ENCODE measurements around the gene VIPR1. TPM values are rescaled to one million over a fixed set of nuclear protein-coding genes. Genes with fewer than 3 reads are reported as not detected.

The VIPR1 gene
- total RNA-seq, 1 experiment from 2014 or later, result 0.41 TPM

- ChIA-PET CTCF (interaction anchor here (0.6 kb wide), 1 partner anchor 1757 kb away, joined by 3 read pairs; the partner anchor contains the start of gene TCAIM), POLR2A (no interaction called here)
- H3K36me3 ChIP-seq (ENCODE audit: control insufficient read depth, insufficient read depth, low read length), result peaks cover 10% of the 10 kb centered on the region; the same call in 1 of the 2 replicates
- peak overlapping the region; percentile 85 for H3K4me3 ChIP-seq (ENCODE audit: low read depth in 2 of 2, low read length in 2 of 2)
- no peaks in the 10 kb centered on the region for H3K27me3 ChIP-seq (ENCODE audit: control insufficient read depth, insufficient read depth, low read length)
- H3K9me3 ChIP-seq (ENCODE audit: control insufficient read depth, insufficient read depth, low read depth, low read length), result peaks cover 3% of the 10 kb centered on the region; the same call in 1 of the 2 replicates
- no TSS peak for BruUV-seq (replicated peaks)
- peaks cover 18% of the 10 kb centered on the region for H3K4me1 ChIP-seq (ENCODE audit: control insufficient read depth, insufficient read depth, low read length)
- DNase-seq (ENCODE audit: low read depth, low spot score) (no peak), ATAC-seq (no peak)
- intact Hi-C loops (cut with micrococcal nuclease; ENCODE audit: unreplicated experiment) (no loop called here), in situ Hi-C loops (cut with HindIII; ENCODE audit: low pct_unique_long_range_greater_than_20kb, low sequenced_read_pairs) (no loop called here)
- TF ChIP-seq, protein P1, sequence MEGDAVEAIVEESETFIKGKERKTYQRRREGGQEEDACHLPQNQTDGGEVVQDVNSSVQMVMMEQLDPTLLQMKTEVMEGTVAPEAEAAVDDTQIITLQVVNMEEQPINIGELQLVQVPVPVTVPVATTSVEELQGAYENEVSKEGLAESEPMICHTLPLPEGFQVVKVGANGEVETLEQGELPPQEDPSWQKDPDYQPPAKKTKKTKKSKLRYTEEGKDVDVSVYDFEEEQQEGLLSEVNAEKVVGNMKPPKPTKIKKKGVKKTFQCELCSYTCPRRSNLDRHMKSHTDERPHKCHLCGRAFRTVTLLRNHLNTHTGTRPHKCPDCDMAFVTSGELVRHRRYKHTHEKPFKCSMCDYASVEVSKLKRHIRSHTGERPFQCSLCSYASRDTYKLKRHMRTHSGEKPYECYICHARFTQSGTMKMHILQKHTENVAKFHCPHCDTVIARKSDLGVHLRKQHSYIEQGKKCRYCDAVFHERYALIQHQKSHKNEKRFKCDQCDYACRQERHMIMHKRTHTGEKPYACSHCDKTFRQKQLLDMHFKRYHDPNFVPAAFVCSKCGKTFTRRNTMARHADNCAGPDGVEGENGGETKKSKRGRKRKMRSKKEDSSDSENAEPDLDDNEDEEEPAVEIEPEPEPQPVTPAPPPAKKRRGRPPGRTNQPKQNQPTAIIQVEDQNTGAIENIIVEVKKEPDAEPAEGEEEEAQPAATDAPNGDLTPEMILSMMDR (IDR thresholded peaks at IDR 0.05), result no peak
- TF ChIP-seq POLR2AphosphoS5 (IDR thresholded peaks at IDR 0.05; ENCODE audit: low read depth, low read length), result no peak
- TF ChIP-seq SIN3A (IDR thresholded peaks at IDR 0.05; ENCODE audit: borderline replicate concordance, insufficient read depth, low read depth, low read length), result no peak
- TF ChIP-seq REST (IDR thresholded peaks at IDR 0.05; ENCODE audit: insufficient read depth in 1 of 2, low read depth in 2 of 2, low read length in 1 of 2), result no peak
- no peak for TF ChIP-seq TCF7L2 (IDR thresholded peaks at IDR 0.05; ENCODE audit: low read depth, low read length)
- peak overlapping the region; percentile 93 for H3K27ac ChIP-seq (ENCODE audit: low read length)
Observed at GRCh38 chr3:42581400-42581708, 78.9 kb downstream of the VIPR1 start.

GRCh38 chr3:42581709-42582473 lies 79.4 kb downstream of the VIPR1 start, which contains the start of gene SEC22C:
TSS of gene SEC22C (minus strand) at chr3:42581967. CDS start at chr3:42569046, 12,921 bp downstream.
- in situ Hi-C loops (cut with HindIII; ENCODE audit: low pct_unique_long_range_greater_than_20kb, low sequenced_read_pairs) (no loop called here), intact Hi-C loops (cut with micrococcal nuclease; ENCODE audit: unreplicated experiment) (no loop called here)
- ATAC-seq, result peak; percentile 100
- H3K27ac ChIP-seq (ENCODE audit: low read length), result peak within 1 kb of the TSS; percentile 93
- CTCF ChIA-PET, result interaction anchor here (0.6 kb wide), 1 partner anchor 1756 kb away, joined by 3 read pairs; the partner anchor contains the start of gene TCAIM
- no TSS peak for BruUV-seq (replicated peaks)
- peaks cover 10% of the 10 kb centered on the region; the same call in 1 of the 2 replicates for H3K36me3 ChIP-seq (ENCODE audit: control insufficient read depth, insufficient read depth, low read length)
- H3K9me3 ChIP-seq (ENCODE audit: control insufficient read depth, insufficient read depth, low read depth, low read length), result no peaks in the 10 kb centered on the region
- POLR2A ChIA-PET, result interaction anchor here (0.6 kb wide), 2 partner anchors 44 to 70 kb away, joined by 3 to 5 read pairs; no protein-coding TSS in a partner anchor
- no peaks in the 10 kb centered on the region for H3K27me3 ChIP-seq (ENCODE audit: control insufficient read depth, insufficient read depth, low read length)
- H3K4me3 ChIP-seq (ENCODE audit: low read depth in 2 of 2, low read length in 2 of 2), result peak within 1 kb of the TSS; percentile 85
- peaks cover 18% of the 10 kb centered on the region for H3K4me1 ChIP-seq (ENCODE audit: control insufficient read depth, insufficient read depth, low read length)
- peak; percentile 74; the same call in 1 of the 2 replicates for TF ChIP-seq SIN3A (IDR thresholded peaks at IDR 0.05; ENCODE audit: borderline replicate concordance, insufficient read depth, low read depth, low read length)
- no peak for TF ChIP-seq REST (IDR thresholded peaks at IDR 0.05; ENCODE audit: insufficient read depth in 1 of 2, low read depth in 2 of 2, low read length in 1 of 2)
- TF ChIP-seq, protein P1 (IDR thresholded peaks at IDR 0.05), result no peak
- TF ChIP-seq POLR2AphosphoS5 (IDR thresholded peaks at IDR 0.05; ENCODE audit: low read depth, low read length), result peak; percentile 58
- 0 out of 2 replicates have a peak, but pooled peaks have one; percentile 15 for TF ChIP-seq TCF7L2 (IDR thresholded peaks at IDR 0.05; ENCODE audit: low read depth, low read length)
- DNase-seq (ENCODE audit: low read depth, low spot score), result no peak

Measured in Panc1 (cell line).